ENCODE results near the gene SRC.

Gene SRC

DNA sequence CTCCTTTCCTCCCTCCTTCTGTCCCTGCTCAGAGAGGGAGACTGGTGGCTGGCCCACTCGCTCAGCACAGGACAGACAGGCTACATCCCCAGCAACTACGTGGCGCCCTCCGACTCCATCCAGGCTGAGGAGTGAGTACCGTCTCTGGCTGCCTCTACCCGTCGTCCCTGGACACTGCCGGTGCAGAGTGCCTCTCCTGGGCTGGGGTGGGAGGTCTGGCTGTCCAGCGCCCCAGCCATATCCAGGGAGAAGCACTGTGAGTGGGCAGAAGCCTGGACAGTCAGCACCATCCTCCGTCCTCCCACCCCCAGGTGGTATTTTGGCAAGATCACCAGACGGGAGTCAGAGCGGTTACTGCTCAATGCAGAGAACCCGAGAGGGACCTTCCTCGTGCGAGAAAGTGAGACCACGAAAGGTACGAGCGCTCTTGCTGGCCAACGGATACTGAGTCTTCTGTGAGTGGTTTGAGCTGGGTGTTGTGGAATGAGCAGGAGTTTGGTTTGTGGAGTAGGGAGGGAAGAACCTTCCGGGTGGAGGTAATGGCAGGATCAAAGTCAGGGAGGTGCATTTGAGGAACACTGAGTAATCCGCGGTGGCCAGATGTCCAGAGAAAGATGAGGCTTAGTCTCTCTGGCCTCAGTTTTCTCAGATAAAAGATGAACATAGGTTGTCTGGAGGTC, 48.1 kb downstream of the SRC start:
- no peak for DNase-seq

DNA sequence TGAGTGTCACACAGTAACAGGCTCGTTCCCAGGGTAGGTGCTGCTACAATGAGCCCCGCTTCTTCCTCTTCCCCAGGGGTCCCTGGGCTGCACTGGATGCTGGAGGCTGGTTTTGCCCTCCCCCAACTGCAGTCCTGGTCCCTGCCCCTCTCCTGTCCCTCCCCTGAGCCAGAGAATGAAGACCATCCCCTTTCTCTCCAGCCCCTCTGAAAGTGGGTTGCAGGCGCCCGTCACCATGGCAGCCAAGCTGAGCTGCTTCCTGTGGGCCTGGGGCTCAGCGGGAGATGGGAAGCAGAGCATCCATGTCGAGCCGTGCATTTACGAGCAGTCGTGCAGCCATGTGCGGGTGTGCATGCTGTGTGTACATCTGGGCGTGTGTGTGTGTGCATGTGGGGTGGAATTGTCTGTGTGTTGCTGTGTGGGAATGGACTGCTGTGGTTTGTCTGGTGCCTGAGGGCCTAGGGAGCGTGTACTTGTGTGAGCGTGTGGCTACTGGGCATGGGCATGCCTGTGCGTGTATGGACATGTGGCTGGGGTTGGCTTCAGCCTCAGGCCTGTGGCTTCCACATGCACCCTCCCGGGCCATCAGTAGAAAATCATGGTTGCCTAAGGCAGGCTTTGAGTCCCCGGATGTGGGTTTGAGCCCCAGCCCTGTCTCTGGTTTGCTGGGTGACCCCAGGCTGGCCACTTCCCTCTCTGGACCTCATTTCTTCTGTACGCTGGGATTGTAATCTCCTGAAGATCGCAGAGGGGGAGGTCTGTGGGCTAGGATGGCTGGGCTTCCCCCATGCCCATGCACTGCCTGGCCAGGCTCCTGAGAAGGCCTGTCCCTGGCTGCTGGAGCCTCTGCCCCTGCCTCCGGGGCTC, 48.8 kb downstream of the SRC start:
- DNase-seq, result no peak

DNA sequence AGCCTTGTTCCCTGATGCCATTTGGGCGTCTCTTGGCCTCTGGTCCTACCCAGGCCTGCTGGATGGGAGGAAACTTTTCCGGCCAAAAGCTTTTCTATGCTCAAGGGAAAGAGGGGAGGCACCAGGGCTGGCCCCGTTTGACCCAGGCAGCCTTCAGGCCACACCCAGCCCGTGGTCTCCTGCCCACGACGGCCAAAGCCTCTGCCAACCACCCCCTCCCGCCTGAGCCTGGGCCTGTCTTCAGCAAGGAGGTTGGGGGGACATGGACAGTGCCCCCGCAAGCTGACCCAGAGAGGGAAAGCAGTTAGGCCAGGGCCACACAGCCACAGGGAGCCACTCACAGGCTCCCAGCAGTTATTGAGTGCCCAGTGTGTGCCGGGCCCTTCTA, 49.5 kb downstream of the SRC start:
- DNase-seq, result no peak

DNA sequence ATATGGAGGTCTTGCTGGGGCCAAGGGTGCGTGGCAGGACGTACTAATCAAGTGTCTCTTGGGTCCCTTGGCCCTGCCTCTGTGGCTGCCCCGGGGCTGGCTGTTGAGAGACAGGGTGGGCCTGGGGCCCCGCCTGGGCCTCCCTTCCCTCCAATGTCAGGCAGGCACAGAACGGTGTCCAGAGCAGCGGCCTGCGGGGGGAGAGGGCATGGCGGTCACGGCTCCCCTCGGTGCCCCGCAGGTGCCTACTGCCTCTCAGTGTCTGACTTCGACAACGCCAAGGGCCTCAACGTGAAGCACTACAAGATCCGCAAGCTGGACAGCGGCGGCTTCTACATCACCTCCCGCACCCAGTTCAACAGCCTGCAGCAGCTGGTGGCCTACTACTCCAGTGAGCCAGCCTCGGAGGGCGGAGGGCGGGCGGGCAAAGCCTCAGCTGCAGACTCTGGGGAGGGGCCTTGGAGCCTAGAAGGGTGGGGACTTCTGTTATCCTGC, 50.0 kb downstream of the SRC start:
- no peak for DNase-seq

DNA sequence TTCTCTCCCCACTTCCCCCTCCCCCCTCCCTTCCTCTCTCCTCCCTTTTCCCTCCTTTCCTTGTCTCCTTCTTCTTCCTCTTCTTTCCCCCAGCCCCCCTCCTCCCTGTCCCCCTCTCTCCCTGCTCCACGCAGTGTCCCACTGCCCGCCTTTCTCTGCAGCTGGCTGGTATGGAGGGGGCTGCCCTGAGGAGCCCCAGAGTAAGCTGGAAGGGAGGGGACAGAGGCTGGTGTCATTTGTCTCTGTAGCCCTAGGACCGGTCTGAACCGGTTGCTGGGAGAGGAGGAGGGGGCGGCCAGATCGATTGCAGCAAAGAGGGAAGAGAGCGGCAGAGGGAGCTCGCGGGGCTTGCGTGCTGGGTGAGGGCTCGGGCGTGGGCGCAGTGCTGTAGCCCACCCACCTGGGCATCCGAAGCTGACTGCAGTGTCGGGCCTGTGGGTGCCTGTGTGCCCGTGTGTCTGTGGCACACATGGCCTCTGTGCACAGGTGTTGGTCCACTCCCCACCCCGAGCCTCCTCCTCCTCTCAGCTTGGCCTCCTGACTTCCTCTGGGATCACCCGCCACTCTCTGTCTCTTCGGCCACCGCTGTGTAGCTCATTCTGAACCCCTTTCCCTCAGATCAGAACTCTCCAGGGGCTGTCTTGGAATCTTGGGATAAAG, 50.6 kb downstream of the SRC start:
- DNase-seq, result peak in 1 of 58 donors; percentile 29

DNA sequence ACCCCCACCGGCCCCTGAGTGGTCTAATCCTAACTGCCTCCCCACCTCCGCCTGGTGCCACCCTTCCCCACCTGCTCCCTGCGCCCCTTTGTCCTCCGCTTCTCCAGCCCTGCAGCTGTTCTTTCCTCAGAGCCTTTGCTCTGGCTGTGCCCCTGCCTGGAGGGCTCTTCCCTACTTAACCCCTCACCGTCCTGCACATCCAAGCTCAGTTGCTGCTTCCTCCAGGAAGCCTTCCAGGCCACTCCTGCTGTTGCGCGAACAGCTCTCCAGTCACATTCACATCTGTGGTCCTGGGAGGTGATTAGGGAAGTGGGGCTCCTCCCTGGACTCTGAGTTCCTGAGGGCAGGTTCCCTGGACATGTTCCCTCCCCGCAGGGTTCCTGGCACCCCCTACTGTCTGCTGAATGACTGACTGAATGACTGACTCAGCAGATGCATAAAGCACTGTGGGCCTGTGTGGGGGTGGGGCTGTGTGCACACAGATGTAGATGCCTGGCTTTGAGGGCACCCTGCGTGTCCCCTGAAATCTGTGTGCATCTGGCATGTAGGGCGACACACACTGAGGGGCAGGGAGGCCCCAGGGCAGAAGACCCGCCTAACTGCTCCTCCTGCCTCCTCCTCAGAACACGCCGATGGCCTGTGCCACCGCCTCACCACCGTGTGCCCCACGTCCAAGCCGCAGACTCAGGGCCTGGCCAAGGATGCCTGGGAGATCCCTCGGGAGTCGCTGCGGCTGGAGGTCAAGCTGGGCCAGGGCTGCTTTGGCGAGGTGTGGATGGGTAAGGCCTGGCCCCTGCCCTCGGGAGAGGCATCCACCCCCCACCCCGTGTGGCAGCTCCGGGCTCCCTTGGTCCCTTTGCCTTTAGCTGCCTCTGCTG, 51.4 kb downstream of the SRC start:
- no peak for DNase-seq

DNA sequence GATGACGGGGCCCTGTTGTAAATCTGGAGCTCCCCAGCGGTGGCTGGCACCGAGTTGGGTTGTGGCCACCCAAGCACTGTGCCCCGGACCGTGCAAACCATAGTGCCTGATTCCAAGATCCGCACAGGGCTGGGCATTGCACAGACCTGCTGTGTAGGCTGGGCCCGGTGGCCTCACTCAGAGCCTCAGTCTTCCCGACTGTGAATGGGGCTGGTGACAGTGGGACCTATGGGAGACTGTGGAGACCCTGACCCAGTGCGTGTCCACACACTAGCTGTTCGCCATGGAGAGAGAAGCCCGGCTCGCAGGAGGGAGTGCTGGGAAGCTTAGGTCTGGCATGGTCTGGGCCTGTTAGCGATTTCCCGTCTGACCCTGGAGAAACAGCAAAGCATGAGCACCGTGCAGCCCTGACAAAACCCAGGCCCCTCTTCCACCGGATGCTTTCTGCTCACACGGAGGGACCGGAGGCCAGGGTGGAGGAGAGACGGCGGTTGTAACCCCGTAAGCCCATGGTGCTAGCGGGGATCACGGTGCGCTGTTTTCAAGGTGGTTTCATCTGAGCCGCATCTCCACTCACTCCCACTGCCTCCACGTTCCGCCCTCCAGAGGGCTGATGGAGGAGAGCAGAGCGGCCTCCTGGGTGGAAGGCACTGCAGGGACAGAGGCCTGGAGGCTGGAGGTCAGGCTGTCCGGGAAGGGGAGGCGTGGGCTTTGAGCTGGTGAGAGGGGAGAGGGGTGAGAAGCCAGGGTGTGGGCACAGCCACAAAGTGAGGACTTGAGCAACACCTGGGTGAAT, 52.2 kb downstream of the SRC start:
- DNase-seq, result no peak

DNA sequence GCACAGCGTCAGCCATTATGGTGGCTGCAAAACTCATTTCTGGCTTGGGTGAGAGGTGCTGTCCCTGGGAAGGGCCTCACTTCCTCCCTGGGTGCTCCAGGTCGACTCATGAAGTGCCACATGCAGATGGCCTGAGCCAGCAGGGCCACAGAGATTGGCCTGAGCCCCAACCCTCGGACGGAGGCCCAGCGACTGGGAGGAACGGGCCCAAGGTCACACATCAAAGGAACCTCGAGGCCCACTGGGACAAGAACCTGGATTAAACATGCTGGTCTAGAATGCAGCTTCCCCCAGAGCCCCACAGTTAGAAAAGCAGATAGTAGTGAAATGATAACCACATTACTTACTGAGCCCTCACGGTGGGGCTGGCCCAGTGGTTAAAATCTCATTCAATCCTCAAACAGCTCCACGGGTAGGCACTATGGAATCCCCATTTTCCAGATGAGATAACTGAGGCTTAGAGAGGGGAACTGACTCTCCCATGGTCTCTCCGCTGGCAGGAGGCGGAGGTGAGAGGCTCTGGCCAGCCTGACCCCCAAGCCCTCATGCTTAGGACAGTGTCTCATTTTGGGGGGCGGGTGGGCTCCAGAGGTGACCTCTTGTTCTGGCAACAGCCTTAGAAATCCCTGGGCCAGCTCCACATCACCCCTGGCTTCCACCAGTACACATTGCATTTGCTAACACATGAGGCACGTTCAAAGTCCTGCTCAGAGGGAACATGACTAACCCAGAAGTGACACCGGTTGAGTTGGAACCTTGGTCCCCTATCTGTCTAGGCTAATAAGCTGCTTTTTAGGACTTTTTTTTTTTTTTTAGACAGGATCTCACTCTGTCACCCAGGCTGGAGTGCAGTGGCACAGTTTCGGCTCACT, 53.0 kb downstream of the SRC start:
- no peak for DNase-seq

DNA sequence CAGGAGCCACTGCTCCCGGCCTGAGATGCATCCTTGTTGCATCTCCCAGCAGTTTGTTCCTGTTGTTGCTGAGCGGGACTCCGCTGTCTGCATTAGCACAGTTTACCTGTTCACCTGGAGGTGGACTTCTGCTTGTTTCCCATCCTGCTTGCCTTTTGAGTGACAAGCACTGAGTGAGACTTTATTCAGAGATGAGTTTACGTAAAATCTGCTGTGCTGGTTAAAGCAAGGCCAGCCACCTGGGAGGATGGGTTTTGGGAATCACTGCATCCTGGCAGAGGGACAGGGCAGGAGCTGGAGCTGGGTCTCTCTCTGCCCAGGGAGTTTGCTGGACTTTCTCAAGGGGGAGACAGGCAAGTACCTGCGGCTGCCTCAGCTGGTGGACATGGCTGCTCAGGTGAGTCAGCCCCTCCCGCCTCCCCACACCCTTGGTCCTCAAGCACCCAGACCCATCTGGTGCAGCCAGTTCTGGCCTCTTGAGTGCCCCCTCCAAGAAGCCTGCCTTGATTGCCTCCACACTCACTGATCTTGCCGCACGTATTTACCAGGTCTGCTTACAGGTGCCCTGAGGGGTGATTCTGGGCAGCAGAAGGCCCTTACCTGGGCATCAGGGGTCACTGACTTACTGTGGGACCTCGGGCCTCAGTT, 55.5 kb downstream of the SRC start:
- DNase-seq, result no peak

DNA sequence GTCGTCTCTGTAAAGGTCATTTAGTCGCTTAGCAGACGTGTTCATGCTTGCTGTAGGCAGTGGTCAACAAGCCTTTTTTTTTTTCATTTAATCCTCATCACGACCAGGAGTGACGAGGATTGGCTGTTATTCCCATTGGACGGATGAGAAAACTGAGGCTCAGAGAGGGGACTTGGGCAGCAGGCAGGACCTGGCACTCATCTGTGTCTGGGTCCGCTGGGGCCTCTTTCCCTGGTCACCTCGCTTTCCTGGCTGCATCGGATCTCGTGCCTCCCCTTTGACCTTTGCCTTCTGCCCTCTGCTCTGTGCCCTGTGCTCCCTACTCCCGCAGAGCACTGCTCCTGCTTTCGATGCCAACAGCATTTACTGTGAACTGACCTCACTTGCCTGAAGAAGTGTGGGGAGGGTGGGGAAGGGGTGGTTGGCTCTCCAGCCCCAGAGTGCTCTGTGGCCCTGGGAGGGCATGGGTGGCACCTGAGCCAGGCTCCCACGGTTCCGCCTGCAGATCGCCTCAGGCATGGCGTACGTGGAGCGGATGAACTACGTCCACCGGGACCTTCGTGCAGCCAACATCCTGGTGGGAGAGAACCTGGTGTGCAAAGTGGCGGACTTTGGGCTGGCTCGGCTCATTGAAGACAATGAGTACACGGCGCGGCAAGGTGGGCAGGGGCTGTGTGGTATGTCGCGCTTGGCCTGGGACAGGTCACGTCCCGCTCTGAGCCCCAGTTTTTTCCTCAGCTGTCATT, 56.2 kb downstream of the SRC start:
- no peak for DNase-seq

DNA sequence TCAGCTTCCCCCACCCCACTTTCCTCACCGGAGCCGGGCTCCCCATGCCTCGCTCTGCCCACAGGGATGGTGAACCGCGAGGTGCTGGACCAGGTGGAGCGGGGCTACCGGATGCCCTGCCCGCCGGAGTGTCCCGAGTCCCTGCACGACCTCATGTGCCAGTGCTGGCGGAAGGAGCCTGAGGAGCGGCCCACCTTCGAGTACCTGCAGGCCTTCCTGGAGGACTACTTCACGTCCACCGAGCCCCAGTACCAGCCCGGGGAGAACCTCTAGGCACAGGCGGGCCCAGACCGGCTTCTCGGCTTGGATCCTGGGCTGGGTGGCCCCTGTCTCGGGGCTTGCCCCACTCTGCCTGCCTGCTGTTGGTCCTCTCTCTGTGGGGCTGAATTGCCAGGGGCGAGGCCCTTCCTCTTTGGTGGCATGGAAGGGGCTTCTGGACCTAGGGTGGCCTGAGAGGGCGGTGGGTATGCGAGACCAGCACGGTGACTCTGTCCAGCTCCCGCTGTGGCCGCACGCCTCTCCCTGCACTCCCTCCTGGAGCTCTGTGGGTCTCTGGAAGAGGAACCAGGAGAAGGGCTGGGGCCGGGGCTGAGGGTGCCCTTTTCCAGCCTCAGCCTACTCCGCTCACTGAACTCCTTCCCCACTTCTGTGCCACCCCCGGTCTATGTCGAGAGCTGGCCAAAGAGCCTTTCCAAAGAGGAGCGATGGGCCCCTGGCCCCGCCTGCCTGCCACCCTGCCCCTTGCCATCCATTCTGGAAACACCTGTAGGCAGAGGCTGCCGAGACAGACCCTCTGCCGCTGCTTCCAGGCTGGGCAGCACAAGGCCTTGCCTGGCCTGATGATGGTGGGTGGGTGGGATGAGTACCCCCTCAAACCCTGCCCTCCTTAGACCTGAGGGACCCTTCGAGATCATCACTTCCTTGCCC, 57.4 kb downstream of the SRC start:
- no peak for DNase-seq

DNA sequence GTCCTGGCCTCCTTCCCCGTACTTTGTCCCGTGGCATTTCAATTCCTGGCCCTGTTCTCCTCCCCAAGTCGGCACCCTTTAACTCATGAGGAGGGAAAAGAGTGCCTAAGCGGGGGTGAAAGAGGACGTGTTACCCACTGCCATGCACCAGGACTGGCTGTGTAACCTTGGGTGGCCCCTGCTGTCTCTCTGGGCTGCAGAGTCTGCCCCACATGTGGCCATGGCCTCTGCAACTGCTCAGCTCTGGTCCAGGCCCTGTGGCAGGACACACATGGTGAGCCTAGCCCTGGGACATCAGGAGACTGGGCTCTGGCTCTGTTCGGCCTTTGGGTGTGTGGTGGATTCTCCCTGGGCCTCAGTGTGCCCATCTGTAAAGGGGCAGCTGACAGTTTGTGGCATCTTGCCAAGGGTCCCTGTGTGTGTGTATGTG, 58.5 kb downstream of the SRC start:
- no peak for DNase-seq

DNA sequence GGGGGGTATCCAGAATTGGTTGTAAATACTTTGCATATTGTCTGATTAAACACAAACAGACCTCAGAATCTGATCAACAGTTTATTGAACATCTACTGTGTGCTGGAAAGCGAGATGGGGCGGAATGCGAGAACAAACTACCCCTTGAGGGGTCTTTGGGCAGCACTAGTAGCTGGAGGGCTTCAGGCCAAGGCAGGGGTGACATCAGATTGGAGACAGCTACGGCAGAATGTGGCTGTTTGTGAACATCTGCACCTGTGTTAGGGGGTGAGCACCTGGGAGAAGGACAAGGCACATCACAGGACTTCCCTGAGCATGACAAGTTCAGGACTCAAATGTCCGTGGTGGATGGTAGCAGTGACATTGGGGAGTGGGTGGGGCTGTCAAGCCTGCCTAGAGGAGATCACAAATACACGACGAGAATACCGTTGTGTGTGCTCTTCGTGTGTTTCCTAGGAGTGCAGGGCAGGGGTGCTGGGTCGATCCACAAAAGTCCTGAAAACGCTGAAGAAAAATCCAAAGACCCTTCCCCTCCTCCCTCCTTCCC, 59.5 kb downstream of the SRC start:
- DNase-seq, result no peak

DNA sequence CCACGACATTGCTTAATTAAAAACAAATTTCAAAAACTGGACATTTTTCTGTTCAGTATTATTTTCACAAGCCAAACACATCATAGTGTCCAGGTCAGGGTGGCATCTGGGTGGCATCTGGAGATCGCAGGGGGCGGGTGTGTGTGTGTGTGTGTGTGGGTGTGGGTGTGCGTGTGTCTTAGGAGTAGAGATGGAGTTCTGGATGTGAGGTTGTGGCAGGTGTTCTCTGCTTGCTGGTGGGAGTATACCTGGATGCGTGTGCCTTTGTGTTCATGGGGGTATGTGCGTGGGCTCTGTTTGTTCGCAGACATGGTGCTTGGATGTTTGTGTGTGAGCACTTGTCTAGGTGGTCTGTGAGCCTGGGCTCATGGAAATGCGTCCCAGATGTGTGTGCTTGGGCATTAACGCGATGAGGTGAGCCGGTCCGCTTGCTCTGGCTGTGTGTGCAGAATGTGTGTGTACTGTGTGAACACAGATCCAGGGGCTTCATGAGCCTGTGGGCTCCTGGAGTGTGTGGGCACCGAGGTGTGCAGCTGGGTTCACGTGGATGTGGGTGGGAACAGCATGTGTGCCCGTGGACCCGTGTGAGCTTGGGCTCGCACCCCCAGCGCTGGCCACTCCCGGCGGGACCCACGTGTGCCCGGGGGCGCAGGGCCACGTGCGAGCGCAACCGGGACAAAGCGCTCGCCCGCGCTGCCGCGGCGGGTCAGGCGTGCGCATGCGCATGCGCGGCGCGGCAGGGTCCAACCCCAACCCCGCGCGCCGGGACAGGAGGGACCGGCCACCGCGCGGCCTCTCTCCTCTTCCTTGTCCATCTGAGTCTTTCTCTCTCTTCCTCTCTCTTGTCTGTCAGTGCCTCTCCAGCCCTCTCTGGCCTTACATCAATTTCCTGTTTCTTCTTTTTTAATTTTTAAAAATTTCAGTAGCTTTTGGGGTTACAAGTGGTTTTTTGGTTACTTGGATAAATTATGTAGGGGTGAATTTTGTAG, 60.4 kb downstream of the SRC start:
- DNase-seq, result peak in 40 of 58 donors; percentile 11 to 57 (median 29)

DNA sequence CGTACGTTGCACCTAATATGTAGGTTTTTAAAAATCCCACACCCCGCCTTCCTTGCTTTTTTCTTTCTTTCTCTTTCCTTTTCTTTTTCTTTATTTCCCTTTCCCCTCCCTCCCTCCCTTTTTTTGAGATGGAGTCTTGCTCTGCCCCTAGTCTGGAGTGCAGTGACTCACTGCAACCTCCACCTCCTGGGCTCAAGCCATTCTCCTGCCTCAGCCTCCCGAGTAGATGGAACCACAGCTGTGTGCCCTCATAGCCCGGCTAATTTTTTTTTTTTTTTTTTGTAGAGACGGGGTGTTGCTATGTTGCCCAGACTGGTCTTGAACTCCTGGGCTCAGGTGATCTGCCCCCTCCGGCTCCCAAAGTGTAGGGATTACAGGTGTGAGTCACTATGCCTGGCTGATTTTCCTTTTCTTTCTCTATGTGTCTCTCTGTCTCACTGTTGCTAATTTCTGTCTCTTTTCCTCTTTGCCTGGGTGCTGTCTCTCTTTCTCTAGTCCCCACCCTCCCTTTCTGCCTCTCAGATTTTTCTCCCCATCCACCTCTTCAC, 61.2 kb downstream of the SRC start:
- DNase-seq, result no peak

All from anterior cingulate cortex (tissue), 58 donors.